NCI-H1417 treated with DMSO at 0.1 percent for 48 hours (cell line): ENCODE measurements around the gene TXLNG.

Source experiments
- DNase-seq: peaks from one replicate; lab custom pipeline; 2025; lab: John Stamatoyannopoulos, UW

TXLNG gene

GRCh38 chrX:16785247-16786138 is 773 bp upstream of the TXLNG start:
- DNase-seq, result no peak

GRCh38 chrX:16786791-16787735 is 797 bp downstream of the TXLNG start:
- DNase-seq, result peak; percentile 73

GRCh38 chrX:16788477-16788876 is 2.2 kb downstream of the TXLNG start:
- DNase-seq, result no peak

GRCh38 chrX:16796298-16796697 is 10.0 kb downstream of the TXLNG start:
- DNase-seq, result no peak

GRCh38 chrX:16797358-16797757 is 11.1 kb downstream of the TXLNG start:
- no peak for DNase-seq

GRCh38 chrX:16797841-16798240 is 11.6 kb downstream of the TXLNG start:
- DNase-seq, result no peak

GRCh38 chrX:16804923-16805464 is 18.7 kb downstream of the TXLNG start:
- no peak for DNase-seq

GRCh38 chrX:16807548-16807947 is 21.3 kb downstream of the TXLNG start:
- DNase-seq, result no peak

GRCh38 chrX:16807976-16808542 is 21.8 kb downstream of the TXLNG start:
- DNase-seq, result no peak

GRCh38 chrX:16814597-16814996 is 28.3 kb downstream of the TXLNG start:
- DNase-seq, result no peak

- no peak for DNase-seq
Observed at GRCh38 chrX:16819634-16820033, 33.4 kb downstream of the TXLNG start.

GRCh38 chrX:16822723-16823122 is 36.5 kb downstream of the TXLNG start:
- DNase-seq, result no peak

GRCh38 chrX:16825264-16826035 is 39.2 kb downstream of the TXLNG start:
- DNase-seq, result no peak

GRCh38 chrX:16826207-16826606 is 39.9 kb downstream of the TXLNG start:
- DNase-seq, result peak; percentile 35

- DNase-seq, result no peak
Observed at GRCh38 chrX:16827225-16827624, 41.0 kb downstream of the TXLNG start.

GRCh38 chrX:16828124-16828908 is 42.0 kb downstream of the TXLNG start:
- DNase-seq, result no peak

GRCh38 chrX:16832301-16832700 is 46.0 kb downstream of the TXLNG start:
- DNase-seq, result no peak

- no peak for DNase-seq
Observed at GRCh38 chrX:16834806-16835205, 48.5 kb downstream of the TXLNG start.

GRCh38 chrX:16836371-16836770 is 50.1 kb downstream of the TXLNG start:
- no peak for DNase-seq

GRCh38 chrX:16838202-16839066 is 52.2 kb downstream of the TXLNG start:
- no peak for DNase-seq
